CD4-positive, alpha-beta memory T cell (primary cell): ENCODE results near the gene ZNF132. TPM values are rescaled to one million over a fixed set of nuclear protein-coding genes. Genes with fewer than 3 reads are reported as not detected.
A peak's percentile ranks its signal among the peaks of the same experiment; 100 is the strongest.

Experiments used
- CTCF ChIA-PET: fragments of 350-600 bp; sonication (Branson Sonifier 250); formaldehyde crosslinking; loops from one replicate; lab custom pipeline; 2021; ENCODE audit warnings: inconsistent platforms; ENCODE audit not compliant: partially characterized antibody; lab: Charles Lee
- POLR2A ChIA-PET: fragments of 350-600 bp; sonication (Branson Sonifier 250); formaldehyde crosslinking; loops from one replicate; lab custom pipeline; 2021; ENCODE audit not compliant: partially characterized antibody; lab: Charles Lee
- DNase-seq, 5 donors: peaks; one replicate each; pipeline versions ENCODE4 v3.0.0 to v3.0.0-alpha.2; 2020 to 2022; ENCODE audit warnings: mixed read lengths in 1 of 5
- H3K27ac ChIP-seq: one replicate; pipeline ENCODE4 v1.7.0; 2013; ENCODE audit warnings: low read depth, low read length
- H3K27me3 ChIP-seq: 2 replicates; pipeline ENCODE4 v1.7.0; 2013; ENCODE audit warnings: mild to moderate bottlenecking, low read length, moderate library complexity; ENCODE audit not compliant: insufficient read depth
- H3K36me3 ChIP-seq: 2 replicates; pipeline ENCODE4 v1.7.0; 2013; ENCODE audit warnings: mild to moderate bottlenecking, low read length, moderate library complexity; ENCODE audit not compliant: insufficient read depth
- H3K4me1 ChIP-seq: 2 replicates; pipeline ENCODE4 v1.7.0; 2013; ENCODE audit warnings: mild to moderate bottlenecking, low read length, moderate library complexity; ENCODE audit not compliant: insufficient read depth
- H3K4me3 ChIP-seq, 2 donors: one replicate each; pipeline ENCODE4 v1.7.0; 2013; ENCODE audit warnings: low read length in 2 of 2, mild to moderate bottlenecking in 1 of 2
- H3K9me3 ChIP-seq, 2 donors: one replicate each; pipeline ENCODE4 v1.7.0; 2013; ENCODE audit warnings: low read length in 2 of 2, control low read depth in 1 of 2; ENCODE audit not compliant: control insufficient read depth in 1 of 2
- H3K27ac Mint-ChIP-seq, 7 donors: one replicate each; pipeline ENCODE4 v1.8.0; 2020 to 2021; ENCODE audit warnings: mixed read lengths in 7 of 7, mild to moderate bottlenecking in 6 of 7, inconsistent platforms in 3 of 7, moderate library complexity in 3 of 7
- H3K27me3 Mint-ChIP-seq, 2 donors: one replicate each; pipeline ENCODE4 v1.8.0; 2020 to 2021; ENCODE audit warnings: mixed read lengths in 2 of 2
- H3K36me3 Mint-ChIP-seq, 2 donors: one replicate each; pipeline ENCODE4 v1.8.0; 2020 to 2021; ENCODE audit warnings: mixed read lengths in 2 of 2, inconsistent platforms in 1 of 2, mild to moderate bottlenecking in 1 of 2
- H3K4me1 Mint-ChIP-seq, 4 donors: one replicate each; pipeline ENCODE4 v1.8.0; 2020 to 2021; ENCODE audit warnings: mixed read lengths in 4 of 4, mild to moderate bottlenecking in 1 of 4
- H3K4me3 Mint-ChIP-seq, 8 donors: one replicate each; pipeline ENCODE4 v1.8.0; 2020 to 2021; ENCODE audit warnings: mixed read lengths in 8 of 8, mild to moderate bottlenecking in 7 of 8, moderate library complexity in 6 of 8, inconsistent platforms in 3 of 8
- H3K9me3 Mint-ChIP-seq, 8 donors: one replicate each; pipeline ENCODE4 v1.8.0; 2020 to 2021; ENCODE audit warnings: mixed read lengths in 8 of 8, mild to moderate bottlenecking in 5 of 8, inconsistent platforms in 3 of 8, moderate library complexity in 1 of 8
- intact Hi-C: fragments of 100-400 bp; cut with micrococcal nuclease; formaldehyde crosslinking; loops from one replicate; pipeline ENCODE4 v1.15.1; 2023
- microRNA-seq: library from miRNA; unstranded; fragments of <30 nt; microRNA quantifications from one replicate; pipeline ENCODE4 v1.2.0, GENCODE V29; 2021; ENCODE audit warnings: borderline replicate concordance, borderline number of aligned reads, borderline microRNAs expressed, mixed read lengths
- polyA plus RNA-seq, 2 donors: library from polyadenylated mRNA; unstranded; fragments of 300-500 nt; fragmentation: Illumina TruSeq; gene quantifications; one replicate each; pipeline ENCODE4 v1.2.3, GENCODE V29; 2021
- total RNA-seq, 2 experiments: library from RNA; stranded (reverse); gene quantifications; one replicate each; pipeline ENCODE4 v1.2.3, GENCODE V29; 2021

ZNF132 gene
- total and polyA plus RNA-seq, 4 experiments from 2014 or later = 0.43 to 11.7 (median 5.7) TPM

DNA sequence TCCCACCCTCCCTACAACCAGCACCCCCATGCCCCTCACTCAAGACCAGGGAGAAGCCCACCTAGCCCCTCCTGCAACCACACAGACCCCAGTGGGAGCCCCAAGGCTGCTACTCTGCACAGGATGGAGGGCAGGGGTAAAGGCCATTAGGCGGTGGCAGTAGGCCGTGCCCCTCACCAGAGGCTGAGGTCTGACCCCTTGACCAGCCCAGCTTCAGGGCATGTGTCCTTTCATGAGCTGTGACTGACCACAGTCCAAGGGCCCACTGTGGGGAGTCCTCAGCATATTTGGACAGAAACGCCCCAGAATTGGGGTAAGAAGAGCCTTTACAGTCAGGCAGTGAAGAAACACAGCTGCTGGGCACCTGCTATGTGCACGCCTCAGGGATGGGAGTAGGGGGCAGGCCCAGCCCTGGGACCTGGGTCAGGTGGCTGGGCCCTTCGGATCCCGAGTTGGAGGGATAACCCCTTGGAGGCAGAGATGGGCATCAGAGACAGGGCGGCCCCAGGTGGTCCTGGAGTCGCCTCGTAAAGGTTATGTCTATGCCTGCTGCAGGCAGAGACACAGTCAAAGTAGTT, 54.6 kb downstream of the ZNF132 start:
- Histone ChIP-seq H3K27ac (peak overlapping the region; percentile 89), H3K9me3 (no peaks in the 10 kb centered on the region), H3K27me3 (no peaks in the 10 kb centered on the region), H3K36me3 (peaks cover 11% of the 10 kb centered on the region), H3K4me3 (peak overlapping the region in 1 of 2 donors; percentile 56), H3K4me1 (peaks cover 39% of the 10 kb centered on the region)
- Mint-ChIP-seq H3K9me3 (peaks cover 0 to 2% (median 0%) of the 10 kb centered on the region in 8 donors), H3K27me3 (no peaks in the 10 kb centered on the region), H3K4me1 (peaks cover 24 to 59% (median 40%) of the 10 kb centered on the region in 4 donors), H3K27ac (peak overlapping the region; percentile 96 to 98 (median 98)), H3K36me3 (peaks cover 17 to 30% of the 10 kb centered on the region in 2 donors), H3K4me3 (peak overlapping the region; percentile 93 to 99 (median 96))
- intact Hi-C loops = loop anchor here (10.0 kb wide), 1 partner anchor 161 kb away; the partner anchor contains the start of gene ZNF544
- no peak for DNase-seq
- ChIA-PET CTCF (no interaction called here), POLR2A (interaction anchor here (1.0 to 3.2 kb wide), 8 partner anchors 12 to 107 kb away, joined by 3 to 30 read pairs (median 4); partner anchors contain the start of genes ERVK3-1, ZNF446, ZNF497 and ZNF584)

GRCh38 chr19:58382997-58383603, 56.9 kb downstream of the ZNF132 start:
- Histone ChIP-seq H3K36me3 (peaks cover under 1% of the 10 kb centered on the region), H3K4me1 (peaks cover 39% of the 10 kb centered on the region), H3K4me3 (no peak overlapping the region), H3K9me3 (no peaks in the 10 kb centered on the region), H3K27me3 (no peaks in the 10 kb centered on the region), H3K27ac (no peak overlapping the region)
- Mint-ChIP-seq H3K4me3 (peak overlapping the region in 6 of 8 donors; percentile 26 to 61 (median 36)), H3K4me1 (peaks cover 26 to 61% (median 39%) of the 10 kb centered on the region in 4 donors), H3K36me3 (peaks cover 3 to 16% of the 10 kb centered on the region in 2 donors), H3K9me3 (peaks cover 0 to 2% (median 0%) of the 10 kb centered on the region in 8 donors), H3K27me3 (no peaks in the 10 kb centered on the region), H3K27ac (peak overlapping the region in 4 of 7 donors; percentile 4 to 77 (median 66))
- DNase-seq = no peak
- ChIA-PET POLR2A (interaction anchor here (1.5 kb wide), 1 partner anchor 10 kb away, joined by 3 read pairs; no protein-coding TSS in a partner anchor), CTCF (no interaction called here)
- intact Hi-C loops = loop anchor here (10.0 kb wide), 1 partner anchor 158 kb away; the partner anchor contains the start of gene ZNF544

Small RNAs within 50 kb of the gene (microRNA-seq; reads per million reads assigned to microRNA genes)
- not detected for gene MIR4754

Other genes with a start within 250 kb of the ZNF132 start
- gene ZNF544, start 211.2 kb downstream of the ZNF132 start, total RNA-seq = 10 to 100 TPM; 63.3 to 67.6 TPM
- gene ZNF544, start 211.2 kb downstream of the ZNF132 start, polyA plus RNA-seq = 10 to 100 TPM; 13.7 to 23.0 TPM
- gene ZNF8, start 161.2 kb downstream of the ZNF132 start, total RNA-seq = 10 to 100 TPM in 1 of 2 experiments, 1 to 10 TPM in 1; 9.5 to 10.2 TPM
- under 1 TPM; 0.63 to 0.94 TPM for gene ZNF8, start 161.2 kb downstream of the ZNF132 start, polyA plus RNA-seq
- gene ERVK3-1, start 134.8 kb downstream of the ZNF132 start, total RNA-seq = 10 to 100 TPM; 72.3 to 76.6 TPM
- 10 to 100 TPM; 59.3 to 73.9 TPM for gene ERVK3-1, start 134.8 kb downstream of the ZNF132 start, polyA plus RNA-seq
- 1 to 10 TPM; 5.0 to 5.3 TPM for gene ZSCAN22, start 113.2 kb downstream of the ZNF132 start, total RNA-seq
- 1 to 10 TPM in 1 of 2 donors, under 1 TPM in 1; 0.36 to 3.5 TPM for gene ZSCAN22, start 113.2 kb downstream of the ZNF132 start, polyA plus RNA-seq
- 10 to 100 TPM; 15.8 to 19.0 TPM for gene A1BG, start 86.7 kb downstream of the ZNF132 start, total RNA-seq
- 10 to 100 TPM; 44.7 to 47.9 TPM for gene A1BG, start 86.7 kb downstream of the ZNF132 start, polyA plus RNA-seq
- gene ZNF497, start 77.4 kb downstream of the ZNF132 start, total RNA-seq = 1 to 10 TPM; 1.7 to 2.0 TPM
- gene ZNF497, start 77.4 kb downstream of the ZNF132 start, polyA plus RNA-seq = 1 to 10 TPM in 1 of 2 donors, under 1 TPM in 1; 0.46 to 1.2 TPM
- gene ZNF837, start 59.1 kb downstream of the ZNF132 start, total RNA-seq = 1 to 10 TPM; 3.4 to 3.5 TPM
- 1 to 10 TPM; 3.8 to 4.6 TPM for gene ZNF837, start 59.1 kb downstream of the ZNF132 start, polyA plus RNA-seq
- 1,000 to 10,000 TPM; 1,267 to 1,360 TPM for gene RPS5, start 52.9 kb downstream of the ZNF132 start, total RNA-seq
- gene RPS5, start 52.9 kb downstream of the ZNF132 start, polyA plus RNA-seq = 1,000 to 10,000 TPM; 1,172 to 1,304 TPM
- under 1 TPM in 1 of 2 experiments, not detected in 1; 0.47 TPM for gene RNF225, start 44.5 kb downstream of the ZNF132 start, total RNA-seq
- not detected for gene RNF225, start 44.5 kb downstream of the ZNF132 start, polyA plus RNA-seq
- 10 to 100 TPM; 10.3 to 10.7 TPM for gene ZNF584, start 31.5 kb downstream of the ZNF132 start, total RNA-seq
- 1 to 10 TPM; 6.6 to 9.1 TPM for gene ZNF584, start 31.5 kb downstream of the ZNF132 start, polyA plus RNA-seq
- 10 to 100 TPM; 13.1 to 13.7 TPM for gene ZNF324B, start 11.5 kb upstream of the ZNF132 start, total RNA-seq
- 1 to 10 TPM; 1.2 to 1.5 TPM for gene ZNF324B, start 11.5 kb upstream of the ZNF132 start, polyA plus RNA-seq
- 10 to 100 TPM; 27.6 TPM for gene ZNF324, start 26.9 kb upstream of the ZNF132 start, total RNA-seq
- gene ZNF324, start 26.9 kb upstream of the ZNF132 start, polyA plus RNA-seq = 10 to 100 TPM in 1 of 2 donors, 1 to 10 TPM in 1; 5.6 to 17.0 TPM
- 10 to 100 TPM; 16.4 to 19.5 TPM for gene ZNF446, start 36.2 kb upstream of the ZNF132 start, total RNA-seq
- gene ZNF446, start 36.2 kb upstream of the ZNF132 start, polyA plus RNA-seq = 1 to 10 TPM; 1.4 to 5.5 TPM
- gene SLC27A5, start 71.8 kb upstream of the ZNF132 start, total RNA-seq = 10 to 100 TPM; 10.5 to 12.2 TPM
- gene SLC27A5, start 71.8 kb upstream of the ZNF132 start, polyA plus RNA-seq = 10 to 100 TPM; 16.1 to 23.6 TPM
- 10 to 100 TPM; 19.8 TPM for gene ZBTB45, start 79.7 kb upstream of the ZNF132 start, total RNA-seq
- gene ZBTB45, start 79.7 kb upstream of the ZNF132 start, polyA plus RNA-seq = 1 to 10 TPM; 1.9 to 6.2 TPM
- gene TRIM28, start 103.9 kb upstream of the ZNF132 start, total RNA-seq = 100 to 1,000 TPM; 342 to 348 TPM
- gene TRIM28, start 103.9 kb upstream of the ZNF132 start, polyA plus RNA-seq = 10 to 100 TPM; 19.4 to 70.9 TPM
- gene CHMP2A, start 115.0 kb upstream of the ZNF132 start, total RNA-seq = 10 to 100 TPM; 81.1 to 88.4 TPM
- gene CHMP2A, start 115.0 kb upstream of the ZNF132 start, polyA plus RNA-seq = 100 to 1,000 TPM; 200 to 238 TPM
- gene UBE2M, start 118.5 kb upstream of the ZNF132 start, total RNA-seq = 10 to 100 TPM; 55.1 to 58.3 TPM
- 10 to 100 TPM; 12.4 to 23.8 TPM for gene UBE2M, start 118.5 kb upstream of the ZNF132 start, polyA plus RNA-seq
- 10 to 100 TPM; 42.7 to 44.4 TPM for gene MZF1, start 133.2 kb upstream of the ZNF132 start, total RNA-seq
- gene MZF1, start 133.2 kb upstream of the ZNF132 start, polyA plus RNA-seq = 1 to 10 TPM; 5.2 to 8.9 TPM